Epithelial cell of proximal tubule (primary cell): ENCODE data around the gene PTPDC1. TPM values are rescaled to one million over a fixed set of nuclear protein-coding genes. Genes with fewer than 3 reads are reported as not detected.
A peak's percentile ranks its signal among the peaks of the same experiment; 100 is the strongest.

ENCODE experiments used
- DNase-seq: peaks from one replicate; pipeline ENCODE4 v3.0.0-alpha.2; 2011; ENCODE audit warnings: low read depth
- H3K4me3 ChIP-seq: 2 replicates; pipeline ENCODE4 v1.5.1; 2011; ENCODE audit warnings: low read depth, mild to moderate bottlenecking, low read length
- total RNA-seq: library from RNA; depleted of rRNA; stranded (reverse); fragments of >200 nt; gene quantifications from 2 replicates; pipeline ENCODE4 v1.2.3, GENCODE V29; 2015
- TF ChIP-seq, protein P1 (sequence below): conservative IDR thresholded peaks from 2 replicates; pipeline ENCODE4 v1.5.1; 2012; ENCODE audit warnings: low read depth, mild to moderate bottlenecking, low read length

Gene PTPDC1, protein sequence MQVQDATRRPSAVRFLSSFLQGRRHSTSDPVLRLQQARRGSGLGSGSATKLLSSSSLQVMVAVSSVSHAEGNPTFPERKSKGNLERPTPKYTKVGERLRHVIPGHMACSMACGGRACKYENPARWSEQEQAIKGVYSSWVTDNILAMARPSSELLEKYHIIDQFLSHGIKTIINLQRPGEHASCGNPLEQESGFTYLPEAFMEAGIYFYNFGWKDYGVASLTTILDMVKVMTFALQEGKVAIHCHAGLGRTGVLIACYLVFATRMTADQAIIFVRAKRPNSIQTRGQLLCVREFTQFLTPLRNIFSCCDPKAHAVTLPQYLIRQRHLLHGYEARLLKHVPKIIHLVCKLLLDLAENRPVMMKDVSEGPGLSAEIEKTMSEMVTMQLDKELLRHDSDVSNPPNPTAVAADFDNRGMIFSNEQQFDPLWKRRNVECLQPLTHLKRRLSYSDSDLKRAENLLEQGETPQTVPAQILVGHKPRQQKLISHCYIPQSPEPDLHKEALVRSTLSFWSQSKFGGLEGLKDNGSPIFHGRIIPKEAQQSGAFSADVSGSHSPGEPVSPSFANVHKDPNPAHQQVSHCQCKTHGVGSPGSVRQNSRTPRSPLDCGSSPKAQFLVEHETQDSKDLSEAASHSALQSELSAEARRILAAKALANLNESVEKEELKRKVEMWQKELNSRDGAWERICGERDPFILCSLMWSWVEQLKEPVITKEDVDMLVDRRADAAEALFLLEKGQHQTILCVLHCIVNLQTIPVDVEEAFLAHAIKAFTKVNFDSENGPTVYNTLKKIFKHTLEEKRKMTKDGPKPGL
- total RNA-seq: 5.4 and 7.8 TPM in 2 replicates

GRCh38 chr9:94084314-94084713 lies at the start of gene PTPDC1:
Gene PTPDC1 (plus strand): TSS chr9:94084464. CDS start chr9:94084531, 67 bp downstream.
- TF ChIP-seq, protein P1, sequence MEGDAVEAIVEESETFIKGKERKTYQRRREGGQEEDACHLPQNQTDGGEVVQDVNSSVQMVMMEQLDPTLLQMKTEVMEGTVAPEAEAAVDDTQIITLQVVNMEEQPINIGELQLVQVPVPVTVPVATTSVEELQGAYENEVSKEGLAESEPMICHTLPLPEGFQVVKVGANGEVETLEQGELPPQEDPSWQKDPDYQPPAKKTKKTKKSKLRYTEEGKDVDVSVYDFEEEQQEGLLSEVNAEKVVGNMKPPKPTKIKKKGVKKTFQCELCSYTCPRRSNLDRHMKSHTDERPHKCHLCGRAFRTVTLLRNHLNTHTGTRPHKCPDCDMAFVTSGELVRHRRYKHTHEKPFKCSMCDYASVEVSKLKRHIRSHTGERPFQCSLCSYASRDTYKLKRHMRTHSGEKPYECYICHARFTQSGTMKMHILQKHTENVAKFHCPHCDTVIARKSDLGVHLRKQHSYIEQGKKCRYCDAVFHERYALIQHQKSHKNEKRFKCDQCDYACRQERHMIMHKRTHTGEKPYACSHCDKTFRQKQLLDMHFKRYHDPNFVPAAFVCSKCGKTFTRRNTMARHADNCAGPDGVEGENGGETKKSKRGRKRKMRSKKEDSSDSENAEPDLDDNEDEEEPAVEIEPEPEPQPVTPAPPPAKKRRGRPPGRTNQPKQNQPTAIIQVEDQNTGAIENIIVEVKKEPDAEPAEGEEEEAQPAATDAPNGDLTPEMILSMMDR: no peak
- no peak for DNase-seq
- H3K4me3 ChIP-seq: no peak within 1 kb of the TSS

DNA sequence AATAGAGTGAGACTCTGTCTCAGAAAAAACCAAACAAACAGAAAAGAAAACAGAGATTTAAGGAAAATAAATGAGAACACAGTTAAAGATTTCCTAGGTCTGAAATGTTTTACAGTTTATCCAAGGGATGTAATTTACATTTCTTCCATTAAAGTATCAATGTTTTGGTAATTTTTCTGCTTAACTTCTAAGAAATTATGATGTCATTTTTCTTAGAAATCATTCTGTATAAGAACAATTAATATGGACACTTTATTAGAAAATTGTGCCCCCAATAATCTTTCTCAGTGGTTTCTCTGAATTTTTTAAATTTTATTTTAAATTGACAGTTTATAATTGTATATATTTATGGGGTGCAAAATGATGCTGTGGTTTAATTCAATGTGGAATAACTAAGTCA lies 49.8 kb upstream of the PTPDC1 start:
- TF ChIP-seq, protein P1: no peak
- no peak overlapping the region for H3K4me3 ChIP-seq
- DNase-seq: no peak

DNA sequence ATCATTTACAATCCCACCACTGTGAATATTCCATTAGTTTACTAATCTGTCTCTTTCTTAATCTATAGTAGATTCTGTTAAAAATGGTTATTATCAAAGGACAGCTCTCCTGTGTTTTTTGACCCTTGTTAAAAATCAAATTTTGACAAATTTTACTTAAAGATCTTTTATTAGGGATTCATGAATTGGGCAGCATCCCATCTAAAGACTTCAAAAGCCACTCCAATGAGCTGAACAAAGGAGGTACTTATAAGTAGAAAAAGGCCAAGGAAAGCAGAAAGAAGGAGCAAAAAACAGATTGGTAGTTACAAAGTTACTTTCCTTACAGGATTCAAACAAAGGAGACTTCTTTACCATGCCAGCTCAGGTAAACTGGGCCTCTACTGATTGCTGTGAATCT lies 44.5 kb upstream of the PTPDC1 start:
- H3K4me3 ChIP-seq: no peak overlapping the region
- TF ChIP-seq, protein P1: no peak

DNA sequence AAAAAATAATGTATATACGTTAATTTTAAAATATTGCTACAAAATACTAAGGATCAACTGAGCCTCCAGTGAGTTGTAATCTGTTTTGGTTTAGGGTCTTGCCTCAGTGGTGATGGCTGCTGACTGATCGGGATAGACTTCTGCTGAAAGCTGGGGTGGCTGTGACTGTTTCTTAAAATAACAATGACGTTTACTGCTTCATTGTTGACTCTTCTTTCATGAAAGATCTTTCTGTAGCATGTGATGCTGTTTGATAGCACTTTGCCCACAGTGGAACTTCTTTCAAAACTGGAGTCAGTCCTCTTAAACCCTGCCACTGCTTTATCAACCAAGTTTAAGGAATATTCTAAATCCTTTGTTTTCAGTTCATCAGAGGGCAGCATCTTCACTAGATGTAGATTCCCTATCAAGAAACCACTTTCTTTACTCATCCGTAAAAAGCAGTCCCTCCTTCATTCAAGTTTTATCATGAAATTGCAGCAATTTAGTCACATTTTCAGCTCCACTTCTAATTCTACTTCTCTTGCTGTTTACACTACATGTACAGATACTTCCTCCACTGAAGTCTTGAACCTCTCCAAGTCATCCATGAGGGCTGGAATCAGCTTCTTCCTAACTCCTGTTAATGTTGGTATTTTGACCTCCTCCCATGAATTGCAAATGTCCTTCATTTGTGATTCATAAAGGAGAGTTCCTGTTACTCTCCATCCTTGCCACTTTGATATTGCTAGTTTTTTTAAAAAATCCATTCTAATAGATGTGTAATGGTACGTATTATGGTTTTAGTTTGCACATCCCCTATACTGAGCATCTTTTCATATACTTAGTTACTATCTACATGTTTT lies 41.5 kb upstream of the PTPDC1 start:
- DNase-seq: no peak
- TF ChIP-seq, protein P1: no peak
- H3K4me3 ChIP-seq: no peak overlapping the region

More for the DNA sequence above, 44.5 kb upstream of the PTPDC1 start:
- no peak for DNase-seq

DNA sequence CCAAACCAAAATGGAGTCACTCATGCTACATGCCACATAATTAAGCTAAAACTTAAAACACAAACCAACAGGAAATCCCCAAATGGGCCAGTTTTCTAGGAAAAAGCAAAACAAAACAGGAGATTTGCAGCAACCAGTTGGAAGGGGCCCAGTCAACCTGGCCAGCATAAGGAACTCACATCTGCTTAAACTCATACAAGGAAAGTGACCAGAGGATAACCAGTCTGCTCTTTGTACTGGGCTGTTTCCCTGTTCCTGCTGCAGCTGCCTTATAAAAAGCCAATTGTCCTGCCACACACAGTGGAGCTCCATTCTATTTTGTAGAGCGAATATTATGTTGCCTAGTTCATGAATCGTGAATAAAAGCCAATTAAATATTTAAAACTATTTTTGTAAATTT lies 29.5 kb upstream of the PTPDC1 start:
- TF ChIP-seq, protein P1: no peak
- no peak for DNase-seq
- H3K4me3 ChIP-seq: no peak overlapping the region

DNA sequence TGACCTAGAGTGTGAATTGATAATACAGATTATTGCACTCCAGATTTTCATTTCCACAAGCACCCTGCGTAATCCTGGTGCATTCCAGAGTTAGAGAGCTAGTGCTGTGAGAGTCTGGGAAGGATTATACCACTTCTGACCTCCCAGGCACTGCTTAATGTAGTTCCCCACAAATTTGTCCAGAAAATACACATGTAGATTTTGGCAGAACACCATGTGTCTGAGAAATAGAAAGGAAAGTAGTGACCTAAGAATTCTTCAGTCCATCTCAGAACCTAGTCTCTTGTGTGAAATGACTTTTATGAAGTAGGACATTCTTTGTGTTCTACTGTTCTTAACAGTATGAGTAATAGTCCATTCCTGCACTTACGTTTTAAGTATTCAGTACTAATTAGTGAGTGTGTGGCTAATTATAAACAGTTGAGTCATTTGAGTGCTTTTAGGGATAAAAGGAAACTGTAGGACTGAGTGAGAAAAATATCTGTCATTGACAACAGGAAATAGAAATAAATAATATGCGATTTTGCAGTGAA lies 27.8 kb upstream of the PTPDC1 start:
- peak; percentile 90 for DNase-seq
- peak overlapping the region; percentile 0 for H3K4me3 ChIP-seq
- TF ChIP-seq, protein P1: no peak
